GM12874 (cell line): Measurements from ENCODE around the gene CFAP161.

ENCODE experiments used
- CTCF ChIP-seq: IDR thresholded peaks from 2 replicates; pipeline ENCODE4 v1.5.1; 2011; ENCODE audit warnings: low read depth, mild to moderate bottlenecking, control low read depth, low read length, moderate library complexity; ENCODE audit not compliant: insufficient read depth

Gene CFAP161

GRCh38 chr15:81152799-81153198, 18.7 kb downstream of the CFAP161 start:
- TF ChIP-seq CTCF, result no peak

- TF ChIP-seq CTCF, result peak; percentile 44; the same call in 1 of the 2 replicates
These were observed 21.5 kb downstream of the CFAP161 start for GRCh38 chr15:81155375-81156218.

GRCh38 chr15:81156324-81156723, 22.3 kb downstream of the CFAP161 start:
- TF ChIP-seq CTCF, result no peak

GRCh38 chr15:81157195-81157938, 23.3 kb downstream of the CFAP161 start:
- TF ChIP-seq CTCF, result no peak

- TF ChIP-seq CTCF, result no peak
These were observed 23.8 kb downstream of the CFAP161 start for GRCh38 chr15:81157939-81158223.

GRCh38 chr15:81160312-81161159, 26.5 kb downstream of the CFAP161 start:
- TF ChIP-seq CTCF, result no peak

- TF ChIP-seq CTCF, result no peak
These were observed 27.1 kb downstream of the CFAP161 start for GRCh38 chr15:81161160-81161673.
